Heart left ventricle (tissue), 13 donors: ENCODE data around the gene USP2.

Source experiments
- POLR2A ChIP-seq, 2 donors: fragments of 450-650 bp; IDR thresholded peaks; one replicate each; pipeline ENCODE4 v1.6.1; 2017; ENCODE audit warnings: antibody characterized with exemption in 2 of 2, mild to moderate bottlenecking in 2 of 2, moderate library complexity in 2 of 2
- TF ChIP-seq, protein P1 (sequence below), 12 donors: fragments of 200-600 bp; sonication (generic) in 4 of 12; IDR thresholded peaks; one replicate each; pipeline versions ENCODE4 v1.5.0 to v1.8.0; 2018 to 2022; ENCODE audit warnings: antibody characterized with exemption in 12 of 12, mild to moderate bottlenecking in 5 of 12
- donor health status: ischemic (EF 13 %, LVEDD 7.1; RV severe dilation, severe dysfunction).
- donor health status: DM: no; HTN: yes; CAD: no.
- donor health status: DM: no; HTN: no; CAD: no.
- donor health status: ischemic (EF 25% LVEDD 6.9; RV normal size, moderate dysfunction).
- donor health status: ischemic (EF 25% LVEDD 5.7; RV mildly dilated, moderate dysfunction).
- donor health status: ischemic (EF 35%, LVEDD 5.7; RV mildly dilated, moderate dysfunction).
- donor health status: nonischemic (EF 11% LVEDD 7.7; RV severe dilation, severe dysfunction).
- donor health status: DM: yes; HTN: yes; CAD: no.
- donor health status: PGD.
- donor health status: ischemic (EF 29% LVEDD 5.4; RV normal size, mild dysfunction).
- donor health status: nonischemic (EF 23%, LVEDD 6.1; RV moderate dilation, normal function).

- TF ChIP-seq, protein P1, sequence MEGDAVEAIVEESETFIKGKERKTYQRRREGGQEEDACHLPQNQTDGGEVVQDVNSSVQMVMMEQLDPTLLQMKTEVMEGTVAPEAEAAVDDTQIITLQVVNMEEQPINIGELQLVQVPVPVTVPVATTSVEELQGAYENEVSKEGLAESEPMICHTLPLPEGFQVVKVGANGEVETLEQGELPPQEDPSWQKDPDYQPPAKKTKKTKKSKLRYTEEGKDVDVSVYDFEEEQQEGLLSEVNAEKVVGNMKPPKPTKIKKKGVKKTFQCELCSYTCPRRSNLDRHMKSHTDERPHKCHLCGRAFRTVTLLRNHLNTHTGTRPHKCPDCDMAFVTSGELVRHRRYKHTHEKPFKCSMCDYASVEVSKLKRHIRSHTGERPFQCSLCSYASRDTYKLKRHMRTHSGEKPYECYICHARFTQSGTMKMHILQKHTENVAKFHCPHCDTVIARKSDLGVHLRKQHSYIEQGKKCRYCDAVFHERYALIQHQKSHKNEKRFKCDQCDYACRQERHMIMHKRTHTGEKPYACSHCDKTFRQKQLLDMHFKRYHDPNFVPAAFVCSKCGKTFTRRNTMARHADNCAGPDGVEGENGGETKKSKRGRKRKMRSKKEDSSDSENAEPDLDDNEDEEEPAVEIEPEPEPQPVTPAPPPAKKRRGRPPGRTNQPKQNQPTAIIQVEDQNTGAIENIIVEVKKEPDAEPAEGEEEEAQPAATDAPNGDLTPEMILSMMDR (IDR thresholded peaks at IDR 0.05), result no peak
- no peak for TF ChIP-seq POLR2A (IDR thresholded peaks at IDR 0.05)
Measured at GRCh38 chr11:119319700-119320239, 61.7 kb downstream of the USP2 start.
